K562 (cell line): ENCODE results near the gene EFCAB8. TPM values are rescaled to one million over a fixed set of nuclear protein-coding genes. Genes with fewer than 3 reads are reported as not detected.

Source experiments
- ATAC-seq: fragments of 200-7000 bp; cut with Tn5 transposase; 3 replicates; pipeline ENCODE4 v1.9.1; 2020; ENCODE audit warnings: moderate library complexity
- BruUV-seq: library from RNA; stranded (reverse); fragments of 400-500 nt; replicated peaks from 2 replicates; lab custom pipeline; 2021; lab: Mats Ljungman, UMichigan
- CTCF ChIA-PET: fragments of 300-600 bp; formaldehyde crosslinking; extraction: SDS; loops from one replicate; lab custom pipeline; 2021; ENCODE audit warnings: low intra/inter-chr PET ratio; lab: Yijun Ruan, JAX
- POLR2A ChIA-PET: fragments of 300-600, 350-650 bp; sonication (Branson Sonifier 250); formaldehyde crosslinking; extraction: SDS; loops from one replicate; lab custom pipeline; 2021; ENCODE audit warnings: antibody characterized with exemption, inconsistent platforms; lab: Yijun Ruan, JAX
- DNase-seq, 4 experiments: peaks; one replicate each; pipeline versions ENCODE4 v3.0.0 to v3.0.0-alpha.2; 2011 to 2018; ENCODE audit warnings: low spot score in 3 of 4, mixed read lengths in 3 of 4; ENCODE audit errors: extremely low read depth in 1 of 4
- FAIRE-seq: peaks from 2 replicates; lab custom pipeline; 2011; peaks lifted over from hg19 to GRCh38; lab: Jason Lieb, UNC
- H2AFZ ChIP-seq: 2 replicates; pipeline ENCODE4 v1.6.0; 2011; ENCODE audit warnings: low read depth, low read length, control low read depth, inconsistent platforms
- H3K27ac ChIP-seq: fragments of 200-600 bp; 3 replicates; pipeline ENCODE4 v1.8.0; 2011; ENCODE audit warnings: low read depth, mild to moderate bottlenecking, control low read depth, inconsistent platforms, low read length, moderate library complexity, mixed read lengths; ENCODE audit errors: extremely low read depth
- H3K27me3 ChIP-seq, 2 experiments: fragments of 300-600 bp in 1 of 2; 2 replicates in 1 of 2; 3 replicates in 1 of 2; pipeline versions ENCODE4 v1.6.0 to v1.8.0; 2011; ENCODE audit warnings: inconsistent platforms in 2 of 2, low read length in 2 of 2, mild to moderate bottlenecking in 1 of 2, mixed read lengths in 1 of 2, moderate library complexity in 1 of 2; ENCODE audit not compliant: control insufficient read depth in 2 of 2, insufficient read depth in 2 of 2
- H3K36me3 ChIP-seq: fragments of 300-600 bp; 3 replicates; pipeline ENCODE4 v1.8.0; 2011; ENCODE audit warnings: mild to moderate bottlenecking, low read length, inconsistent platforms; ENCODE audit not compliant: control insufficient read depth, insufficient read depth
- H3K4me1 ChIP-seq, 2 experiments: fragments of 200-600 bp in 1 of 2; replicated peaks in 1 of 2; 2 replicates in 1 of 2; 3 replicates in 1 of 2; pipeline versions ENCODE4 v1.5.1 to v1.8.0; 2011; ENCODE audit warnings: inconsistent platforms in 2 of 2, low read length in 2 of 2, mild to moderate bottlenecking in 1 of 2, mixed read lengths in 1 of 2, moderate library complexity in 1 of 2; ENCODE audit not compliant: control insufficient read depth in 2 of 2, insufficient read depth in 2 of 2
- H3K4me2 ChIP-seq: 2 replicates; pipeline ENCODE4 v1.6.1; 2011; ENCODE audit warnings: low read length, control low read depth, inconsistent platforms, mixed read lengths; ENCODE audit not compliant: insufficient read depth
- H3K4me3 ChIP-seq: fragments of 200-600 bp; sonication (generic), shearing (Covaris generic); 2 replicates; pipeline ENCODE4 v1.5.1; 2016; ENCODE audit warnings: control low read depth, inconsistent platforms
- H3K79me2 ChIP-seq: fragments of 200-600 bp; 3 replicates; pipeline ENCODE4 v1.8.0; 2011; ENCODE audit warnings: low read length, inconsistent platforms; ENCODE audit not compliant: control insufficient read depth, insufficient read depth
- H3K9ac ChIP-seq, 2 experiments: 2 replicates each; pipeline versions ENCODE4 v1.6.0 to v1.6.1; 2011; ENCODE audit warnings: low read depth in 2 of 2, low read length in 2 of 2, control low read depth in 1 of 2, inconsistent platforms in 1 of 2, mild to moderate bottlenecking in 1 of 2, mixed read lengths in 1 of 2; ENCODE audit not compliant: insufficient read depth in 1 of 2
- H3K9me1 ChIP-seq: one replicate; pipeline ENCODE4 v1.6.0; 2011; ENCODE audit warnings: inconsistent platforms, mild to moderate bottlenecking, low read length, moderate library complexity; ENCODE audit not compliant: control insufficient read depth, insufficient read depth
- H3K9me3 ChIP-seq: replicated peaks from 2 replicates; pipeline ENCODE4 v1.5.1; 2011; ENCODE audit warnings: low read depth, low read length, inconsistent platforms; ENCODE audit not compliant: control insufficient read depth, insufficient read depth
- H4K20me1 ChIP-seq: replicated peaks from 2 replicates; pipeline ENCODE4 v1.6.1; 2011; ENCODE audit warnings: low read length, inconsistent platforms, mixed read lengths; ENCODE audit not compliant: control insufficient read depth, insufficient read depth
- IFI16 ChIP-seq: fragments of 250-450 bp; sonication (Bioruptor Pico); IDR thresholded peaks from 2 replicates; pipeline ENCODE4 v2.1.2; 2022; ENCODE audit warnings: mild to moderate bottlenecking, inconsistent platforms
- SETDB1 ChIP-seq: IDR thresholded peaks from one replicate; pipeline ENCODE4 v1.6.1; 2012; ENCODE audit warnings: low read length, control low read depth, inconsistent platforms
- TEAD1 ChIP-seq, 2 experiments: fragments of 450-650 bp in 1 of 2; sonication (generic) in 1 of 2; formaldehyde crosslinking; IDR thresholded peaks; 2 replicates each; pipeline versions ENCODE4 v1.4.0 to v1.8.0; 2020 to 2022; ENCODE audit warnings: mild to moderate bottlenecking in 2 of 2, missing genetic modification reagents in 1 of 2
- WGBS: fragments of 100-300 bp; shearing (Covaris generic); methylation state at CpG from one replicate; pipeline ENCODE4 v1.1.6; 2016; ENCODE audit warnings: low coverage, mixed read lengths; ENCODE audit not compliant: insufficient coverage; ENCODE audit errors: missing lambda C conversion rate; 5-methylcytosine and 5-hydroxymethylcytosine counted together
- in situ Hi-C: fragments of 300-500 bp; cut with MboI; formaldehyde crosslinking; loops from 4 replicates; pipeline ENCODE4 v1.15.0; 2018; ENCODE audit warnings: inconsistent platforms, mixed read lengths
- intact Hi-C: fragments of 100-400 bp; cut with micrococcal nuclease; formaldehyde crosslinking; loops from 2 replicates; pipeline ENCODE4 v1.14.2; 2022
- polyA plus RNA-seq, 8 experiments: library from polyadenylated mRNA; depleted of rRNA in 4 of 8; stranded (reverse) in 5 of 8; unstranded in 3 of 8; fragments of >200 nt; fragmentation: Nextera tagmentation in 2 of 8; fragmentation: Illumina TruSeq in 1 of 8; extraction: Ambion mirVana in 2 of 8; extraction: Trizol in 1 of 8; gene quantifications; 2 replicates each; pipeline versions ENCODE4 v1.2.1 to v1.2.3, GENCODE V29; 2011 to 2014; ENCODE audit warnings: inconsistent platforms in 1 of 8, missing spikeins in 1 of 8
- total RNA-seq, 7 experiments: library from RNA; depleted of rRNA in 6 of 7; stranded (reverse); fragments of >200 nt in 6 of 7; fragmentation: Illumina TruSeq in 2 of 7; extraction: Trizol in 2 of 7; gene quantifications; 2 replicates each; pipeline versions ENCODE4 v1.2.1 to v1.2.3, GENCODE V29; 2011 to 2021; ENCODE audit warnings: low replicate concordance in 1 of 7
- TF ChIP-seq, protein P1 (sequence below): IDR thresholded peaks from 2 replicates; pipeline ENCODE4 v1.6.1; 2011; ENCODE audit warnings: borderline replicate concordance, low read depth, mild to moderate bottlenecking, moderate library complexity, low read length; ENCODE audit not compliant: insufficient read depth, poor library complexity, severe bottlenecking

EFCAB8 gene
- total and polyA plus RNA-seq, 9 of the 15 experiments (the other 6 are each of a cell fraction or from before 2014, with no cell fraction given): 0.03 to 0.18 (median 0.11) TPM; not detected in 6

DNA sequence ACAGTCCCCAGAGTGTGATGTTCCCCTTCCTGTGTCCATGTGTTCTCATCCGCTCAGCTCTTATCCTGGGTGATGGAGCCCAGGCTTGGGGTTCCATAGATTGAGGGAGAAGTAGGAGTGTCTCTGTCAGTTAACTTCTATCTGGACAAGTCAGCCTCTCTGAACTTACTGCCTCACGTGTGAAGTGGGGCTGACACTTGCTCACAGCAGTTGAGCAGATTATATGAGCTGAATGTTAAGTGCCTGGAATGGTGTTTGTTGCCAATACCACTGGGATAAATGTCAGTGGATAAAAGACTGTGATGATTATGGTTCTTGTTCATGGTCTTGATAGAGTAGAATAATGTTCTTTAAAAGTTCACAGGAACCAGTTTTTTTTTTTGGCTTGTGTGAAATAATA, 17.1 kb upstream of the EFCAB8 start:
- Histone ChIP-seq H3K27me3 (no peaks in the 10 kb centered on the region), H3K9me1 (peaks cover 2% of the 10 kb centered on the region), H3K4me3 (no peak overlapping the region), H3K36me3 (peaks cover 85% of the 10 kb centered on the region), H3K4me1 (no peaks in the 10 kb centered on the region), H2AFZ (no peak overlapping the region), H4K20me1 (0 out of 2 replicates have a peak, but pooled peaks cover 5% of the 10 kb centered on the region), H3K9ac (no peak overlapping the region), H3K27ac (no peak overlapping the region), H3K9me3 (no peaks in the 10 kb centered on the region), H3K4me2 (no peak overlapping the region), H3K79me2 (peaks cover 22% of the 10 kb centered on the region)
- DNase-seq (no peak), ATAC-seq (no peak), FAIRE-seq (no peak)
- ChIA-PET POLR2A (interaction anchor here (0.7 to 2.0 kb wide), 6 partner anchors 11 to 44 kb away, joined by 3 to 8 read pairs (median 4); partner anchors contain the start of gene MAPRE1), CTCF (no interaction called here)
- BruUV-seq: no TSS peak
- in situ Hi-C loops (no loop called here), intact Hi-C loops (no loop called here)
- TF ChIP-seq TEAD1 (CRISPR knock-in tag; IDR thresholded peaks at IDR 0.05): no peak
- no peak for TF ChIP-seq SETDB1
- TF ChIP-seq, protein P1, sequence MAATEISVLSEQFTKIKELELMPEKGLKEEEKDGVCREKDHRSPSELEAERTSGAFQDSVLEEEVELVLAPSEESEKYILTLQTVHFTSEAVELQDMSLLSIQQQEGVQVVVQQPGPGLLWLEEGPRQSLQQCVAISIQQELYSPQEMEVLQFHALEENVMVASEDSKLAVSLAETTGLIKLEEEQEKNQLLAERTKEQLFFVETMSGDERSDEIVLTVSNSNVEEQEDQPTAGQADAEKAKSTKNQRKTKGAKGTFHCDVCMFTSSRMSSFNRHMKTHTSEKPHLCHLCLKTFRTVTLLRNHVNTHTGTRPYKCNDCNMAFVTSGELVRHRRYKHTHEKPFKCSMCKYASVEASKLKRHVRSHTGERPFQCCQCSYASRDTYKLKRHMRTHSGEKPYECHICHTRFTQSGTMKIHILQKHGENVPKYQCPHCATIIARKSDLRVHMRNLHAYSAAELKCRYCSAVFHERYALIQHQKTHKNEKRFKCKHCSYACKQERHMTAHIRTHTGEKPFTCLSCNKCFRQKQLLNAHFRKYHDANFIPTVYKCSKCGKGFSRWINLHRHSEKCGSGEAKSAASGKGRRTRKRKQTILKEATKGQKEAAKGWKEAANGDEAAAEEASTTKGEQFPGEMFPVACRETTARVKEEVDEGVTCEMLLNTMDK: no peak
- no peak for TF ChIP-seq IFI16
- 73% methylated on average over 2 of the region's 2 CpGs for WGBS
